MM.1S (cell line): ENCODE results near the gene MRPS18B.

Experiments used
- CTCF ChIP-seq: fragments of 300-600 bp; sonication (generic); IDR thresholded peaks from 2 replicates; pipeline ENCODE4 v1.5.1; 2016; ENCODE audit warnings: antibody characterized with exemption, low read length, mixed read lengths
- EZH2phosphoT487 ChIP-seq: fragments of 300-600 bp; sonication (generic); IDR thresholded peaks from 2 replicates; pipeline ENCODE4 v1.6.1; 2018; ENCODE audit warnings: antibody characterized with exemption, low read length

GRCh38 chr6:30601815-30602641, 15.6 kb upstream of the MRPS18B start:
- no peak for TF ChIP-seq CTCF
- no peak for TF ChIP-seq EZH2phosphoT487
